Loucy (cell line): Measurements from ENCODE around the gene MCC.

Source experiments
- H2AFZ ChIP-seq: fragments of 200-600 bp; sonication (generic); 2 replicates; pipeline ENCODE4 v1.6.0; 2016; ENCODE audit warnings: antibody characterized with exemption, mild to moderate bottlenecking, low read length, moderate library complexity
- H3F3A ChIP-seq: fragments of 200-600 bp; 2 replicates; pipeline ENCODE4 v1.6.0; 2016; ENCODE audit warnings: antibody characterized with exemption, low read depth, mild to moderate bottlenecking
- H3K27me3 ChIP-seq: fragments of 200-600 bp; sonication (generic); 2 replicates; pipeline ENCODE4 v1.6.1; 2014; ENCODE audit warnings: low read length, mild to moderate bottlenecking; ENCODE audit not compliant: insufficient read depth, poor library complexity, severe bottlenecking
- H3K36me3 ChIP-seq: fragments of 200-600 bp; sonication (generic); 2 replicates; pipeline ENCODE4 v1.6.1; 2016; ENCODE audit warnings: low read length; ENCODE audit not compliant: insufficient read depth
- H3K4me1 ChIP-seq: fragments of 200-600 bp; sonication (generic); 2 replicates; pipeline ENCODE4 v1.5.1; 2014; ENCODE audit warnings: low read length, mild to moderate bottlenecking; ENCODE audit not compliant: insufficient read depth, poor library complexity, severe bottlenecking
- H3K4me2 ChIP-seq: fragments of 200-600 bp; sonication (generic); 2 replicates; pipeline ENCODE4 v1.6.0; 2014; ENCODE audit warnings: antibody characterized with exemption, low read length, low read depth, mild to moderate bottlenecking; ENCODE audit not compliant: poor library complexity, severe bottlenecking
- H3K4me3 ChIP-seq: fragments of 200-600 bp; sonication (generic); 2 replicates; pipeline ENCODE4 v1.5.1; 2014; ENCODE audit warnings: low read length, mild to moderate bottlenecking, mixed read lengths; ENCODE audit not compliant: poor library complexity, severe bottlenecking
- H3K79me2 ChIP-seq: fragments of 200-600 bp; sonication (generic); 2 replicates; pipeline ENCODE4 v1.6.1; 2014; ENCODE audit warnings: low read length; ENCODE audit not compliant: insufficient read depth
- H3K9ac ChIP-seq: fragments of 200-600 bp; sonication (generic); 2 replicates; pipeline ENCODE4 v1.6.0; 2014; ENCODE audit warnings: mild to moderate bottlenecking, low read depth, low read length, moderate library complexity; ENCODE audit not compliant: poor library complexity, severe bottlenecking
- H3K9me2 ChIP-seq: fragments of 200-600 bp; sonication (generic); replicated peaks from 2 replicates; pipeline ENCODE4 v1.6.1; 2016; ENCODE audit warnings: low read depth, low read length, mixed read lengths
- H3K9me3 ChIP-seq: fragments of 200-600 bp; sonication (generic); 2 replicates; pipeline ENCODE4 v1.6.1; 2014; ENCODE audit warnings: mild to moderate bottlenecking, antibody characterized with exemption, low read length, low read depth; ENCODE audit not compliant: insufficient read depth
- H4K20me1 ChIP-seq: fragments of 200-600 bp; sonication (generic); 2 replicates; pipeline ENCODE4 v1.6.0; 2014; ENCODE audit warnings: antibody characterized with exemption, low read length, mild to moderate bottlenecking; ENCODE audit not compliant: insufficient read depth, poor library complexity, severe bottlenecking
- CTCF ChIP-seq: fragments of 200-600 bp; sonication (generic); conservative IDR thresholded peaks from 2 replicates; pipeline ENCODE4 v1.5.1; 2014; ENCODE audit warnings: mild to moderate bottlenecking, antibody characterized with exemption, low read length
- EZH2phosphoT487 ChIP-seq: fragments of 200-600 bp; IDR thresholded peaks from 2 replicates; pipeline ENCODE4 v1.6.1; 2018; ENCODE audit warnings: antibody characterized with exemption, mild to moderate bottlenecking, moderate library complexity, borderline replicate concordance

Gene MCC

GRCh38 chr5:113205807-113206206, 282.4 kb downstream of the MCC start:
- no peak overlapping the region for H3K9ac ChIP-seq
- 0 out of 2 replicates have a peak, but pooled peaks cover 2% of the 10 kb centered on the region for H3K79me2 ChIP-seq
- H3K9me2 ChIP-seq: no peaks in the 10 kb centered on the region
- H2AFZ ChIP-seq: no peak overlapping the region
- TF ChIP-seq EZH2phosphoT487 (no peak), CTCF (peak; percentile 47)
- H4K20me1 ChIP-seq: no peaks in the 10 kb centered on the region
- peaks cover under 1% of the 10 kb centered on the region for H3K4me1 ChIP-seq
- H3K9me3 ChIP-seq: no peaks in the 10 kb centered on the region
- no peak overlapping the region for H3K4me2 ChIP-seq
- no peaks in the 10 kb centered on the region for H3K36me3 ChIP-seq
- no peak overlapping the region for H3K4me3 ChIP-seq
- H3K27me3 ChIP-seq: no peaks in the 10 kb centered on the region
- no peaks in the 10 kb centered on the region for H3F3A ChIP-seq

- H3K9me2 ChIP-seq: no peaks in the 10 kb centered on the region
- no peak overlapping the region for H3K9ac ChIP-seq
- no peaks in the 10 kb centered on the region for H3K36me3 ChIP-seq
- H3F3A ChIP-seq: no peaks in the 10 kb centered on the region
- H4K20me1 ChIP-seq: no peaks in the 10 kb centered on the region
- H3K4me3 ChIP-seq: no peak overlapping the region
- 0 out of 2 replicates have a peak, but pooled peaks cover 2% of the 10 kb centered on the region for H3K79me2 ChIP-seq
- no peak for TF ChIP-seq EZH2phosphoT487
- no peak for TF ChIP-seq CTCF
- H3K4me2 ChIP-seq: no peak overlapping the region
- peaks cover 5% of the 10 kb centered on the region for H3K4me1 ChIP-seq
- H3K9me3 ChIP-seq: no peaks in the 10 kb centered on the region
- no peak overlapping the region for H2AFZ ChIP-seq
- no peaks in the 10 kb centered on the region for H3K27me3 ChIP-seq
Observed at GRCh38 chr5:113205323-113205722, 282.9 kb downstream of the MCC start.

GRCh38 chr5:113204525-113205161, 283.6 kb downstream of the MCC start:
- H3K4me1 ChIP-seq: peaks cover 11% of the 10 kb centered on the region

More at GRCh38 chr5:113204525-113205161, 283.6 kb downstream of the MCC start:
- Histone ChIP-seq H3K36me3 (no peaks in the 10 kb centered on the region), H3K9me2 (no peaks in the 10 kb centered on the region), H4K20me1 (no peaks in the 10 kb centered on the region), H3K9me3 (no peaks in the 10 kb centered on the region), H3K4me3 (no peak overlapping the region), H2AFZ (no peak overlapping the region), H3K4me2 (no peak overlapping the region), H3K27me3 (no peaks in the 10 kb centered on the region), H3K79me2 (0 out of 2 replicates have a peak, but pooled peaks cover 2% of the 10 kb centered on the region), H3K9ac (no peak overlapping the region), H3F3A (no peaks in the 10 kb centered on the region)
- TF ChIP-seq CTCF (no peak), EZH2phosphoT487 (no peak)
